Suprapubic skin (tissue), 4 donors: Measurements from ENCODE around the gene ATL2.

Experiments
- CTCF ChIP-seq, 2 donors: fragments of 200-600 bp in 1 of 2; fragments of 450-650 bp in 1 of 2; sonication (generic) in 1 of 2; IDR thresholded peaks; one replicate each; pipeline ENCODE4 v1.5.1; 2016 to 2019; ENCODE audit warnings: antibody characterized with exemption in 2 of 2, mild to moderate bottlenecking in 1 of 2, moderate library complexity in 1 of 2
- EP300 ChIP-seq: sonication (generic); formaldehyde crosslinking; IDR thresholded peaks from one replicate; pipeline ENCODE4 v1.6.1; 2017; ENCODE audit warnings: antibody characterized with exemption
- POLR2A ChIP-seq, 2 donors: fragments of 450-650 bp; IDR thresholded peaks; one replicate each; pipeline ENCODE4 v1.6.1; 2017; ENCODE audit warnings: antibody characterized with exemption in 2 of 2, mild to moderate bottlenecking in 2 of 2, moderate library complexity in 2 of 2
- POLR2AphosphoS5 ChIP-seq, 3 donors: sonication (generic); formaldehyde crosslinking; IDR thresholded peaks; one replicate each; pipeline ENCODE4 v1.6.1; 2017; ENCODE audit warnings: antibody characterized with exemption in 3 of 3

- TF ChIP-seq CTCF (IDR thresholded peaks at IDR 0.05), result no peak
- no peak for TF ChIP-seq POLR2AphosphoS5 (IDR thresholded peaks at IDR 0.05)
- TF ChIP-seq POLR2A (IDR thresholded peaks at IDR 0.05), result no peak
- TF ChIP-seq EP300, result no peak
These were observed 68.3 kb downstream of the ATL2 start for GRCh38 chr2:38308821-38309220.
